ENCODE measurements around the gene MTCP1.

- TF ChIP-seq CTCF (IDR thresholded peaks at IDR 0.05) = peak; percentile 19 to 54 (median 42)
- TF ChIP-seq POLR2A (IDR thresholded peaks at IDR 0.05) = no peak
These were observed 15.4 kb upstream of the MTCP1 start for GRCh38 chrX:155086202-155086840.
